ENCODE measurements around the gene ATP13A3. TPM values are rescaled to one million over a fixed set of nuclear protein-coding genes. Genes with fewer than 3 reads are reported as not detected.
"Not testable (repeated sequence)": the region's sequence is repeated elsewhere in the genome, so short reads cannot be mapped to it uniquely, and the experiment has no call there.

The ATP13A3 gene
- total RNA-seq, 4 donors from 2014 or later = 84.6 to 106 (median 101) TPM

- H3K9me3 ChIP-seq = no peaks in the 10 kb centered on the region
- TF ChIP-seq POLR2A (IDR thresholded peaks at IDR 0.05) (no peak), CTCF (IDR thresholded peaks at IDR 0.05) (no peak), EP300 (IDR thresholded peaks at IDR 0.05) (no peak)
- H3K4me3 ChIP-seq = no peak overlapping the region
- no peak for DNase-seq (ENCODE audit: low spot score in 2 of 2)
- H3K36me3 ChIP-seq = no peaks in the 10 kb centered on the region
- WGBS, 2 donors = 63 to 82% methylated on average over 8 of the region's 8 CpGs
- H3K4me1 ChIP-seq = peaks cover 0 to 28% (median 7%) of the 10 kb centered on the region in 4 donors
- H3K27ac ChIP-seq = no peak overlapping the region
- H3K27me3 ChIP-seq = no peaks in the 10 kb centered on the region
Measured at GRCh38 chr3:194497799-194498575, 11.2 kb upstream of the ATP13A3 start.

GRCh38 chr3:194496217-194496919 is 9.6 kb upstream of the ATP13A3 start:
- WGBS, 2 donors = 71% methylated on average over 7 of the region's 7 CpGs
- TF ChIP-seq EP300 (IDR thresholded peaks at IDR 0.05) (no peak), CTCF (IDR thresholded peaks at IDR 0.05) (no peak), POLR2A (IDR thresholded peaks at IDR 0.05) (no peak)

GRCh38 chr3:194494951-194495374 is 8.2 kb upstream of the ATP13A3 start:
- 38 to 51% methylated on average over 5 of the region's 5 CpGs for WGBS, 2 donors
- Histone ChIP-seq H3K4me1 (peaks cover 0 to 29% (median 7%) of the 10 kb centered on the region in 4 donors), H3K9me3 (no peaks in the 10 kb centered on the region), H3K4me3 (no peak overlapping the region), H3K36me3 (no peaks in the 10 kb centered on the region), H3K27ac (peak overlapping the region in 3 of 4 donors; percentile 8 to 67 (median 13)), H3K27me3 (no peaks in the 10 kb centered on the region)
- no peak for DNase-seq (ENCODE audit: low spot score in 2 of 2)
- TF ChIP-seq CTCF (IDR thresholded peaks at IDR 0.05) (no peak), EP300 (IDR thresholded peaks at IDR 0.05) (peak in 1 of 2 donors; percentile 11)

More at GRCh38 chr3:194496217-194496919, 9.6 kb upstream of the ATP13A3 start:
- no peak overlapping the region for H3K4me3 ChIP-seq
- H3K9me3 ChIP-seq = no peaks in the 10 kb centered on the region
- no peak overlapping the region for H3K27ac ChIP-seq
- H3K27me3 ChIP-seq = no peaks in the 10 kb centered on the region
- peaks cover 0 to 28% (median 7%) of the 10 kb centered on the region in 4 donors for H3K4me1 ChIP-seq
- no peaks in the 10 kb centered on the region for H3K36me3 ChIP-seq
- no peak for DNase-seq (ENCODE audit: low spot score in 2 of 2)

GRCh38 chr3:194493995-194494927 is 7.5 kb upstream of the ATP13A3 start:
- Histone ChIP-seq H3K27ac (peak overlapping the region in 3 of 4 donors; percentile 13 to 68 (median 67)), H3K4me1 (peaks cover 0 to 36% (median 10%) of the 10 kb centered on the region in 4 donors)
- not testable (repeated sequence) for H3K4me3 ChIP-seq, H3K27me3 ChIP-seq, H3K36me3 ChIP-seq, H3K9me3 ChIP-seq
- WGBS, 2 donors = 61 to 62% methylated on average over 10 of the region's 10 CpGs
- peak in 1 of 2 donors; percentile 3 for DNase-seq (ENCODE audit: low spot score in 2 of 2)
- TF ChIP-seq POLR2A (IDR thresholded peaks at IDR 0.05) = peak in 1 of 2 donors; percentile 26

- no peak for TF ChIP-seq POLR2A (IDR thresholded peaks at IDR 0.05)
- Histone ChIP-seq H3K4me3 (no peak overlapping the region), H3K27ac (no peak overlapping the region), H3K27me3 (no peaks in the 10 kb centered on the region), H3K9me3 (no peaks in the 10 kb centered on the region), H3K4me1 (peaks cover 0 to 48% (median 11%) of the 10 kb centered on the region in 4 donors), H3K36me3 (no peaks in the 10 kb centered on the region)
- no peak for DNase-seq (ENCODE audit: low spot score in 2 of 2)
- 81 to 88% methylated on average over 5 of the region's 5 CpGs for WGBS, 2 donors
Measured at GRCh38 chr3:194492001-194492400, 5.2 kb upstream of the ATP13A3 start.
